HEK293 (cell line): ENCODE measurements around the gene AP1S1.

Experiments
- GLIS1 ChIP-seq: fragments of 450-650 bp; formaldehyde crosslinking; IDR thresholded peaks from 2 replicates; pipeline ENCODE4 v1.5.1; 2016; ENCODE audit warnings: missing biosample characterization, missing genetic modification characterization
- PRDM2 ChIP-seq: fragments of 450-650 bp; formaldehyde crosslinking; IDR thresholded peaks from 2 replicates; pipeline ENCODE4 v1.5.1; 2016; ENCODE audit warnings: missing biosample characterization, missing genetic modification characterization, borderline replicate concordance
- SCRT1 ChIP-seq: fragments of 450-650 bp; formaldehyde crosslinking; IDR thresholded peaks from 2 replicates; pipeline ENCODE4 v1.5.1; 2016; ENCODE audit warnings: missing biosample characterization, missing genetic modification characterization, borderline replicate concordance
- TCF7L2 ChIP-seq: IDR thresholded peaks from 2 replicates; pipeline ENCODE4 v1.6.1; 2011; ENCODE audit warnings: low read depth, mild to moderate bottlenecking, inconsistent platforms, low read length, moderate library complexity, borderline replicate concordance
- ZBTB26 ChIP-seq: fragments of 450-650 bp; formaldehyde crosslinking; optimal IDR thresholded peaks from 2 replicates; pipeline ENCODE3; 2016; ENCODE audit warnings: missing biosample characterization, mild to moderate bottlenecking, missing genetic modification characterization
- ZFP37 ChIP-seq: fragments of 450-650 bp; formaldehyde crosslinking; IDR thresholded peaks from 2 replicates; pipeline ENCODE4 v1.5.1; 2016; ENCODE audit warnings: missing biosample characterization, missing genetic modification characterization
- ZNF114 ChIP-seq: fragments of 450-650 bp; formaldehyde crosslinking; IDR thresholded peaks from 2 replicates; pipeline ENCODE4 v1.5.0; 2017; ENCODE audit warnings: missing biosample characterization, missing genetic modification characterization
- ZNF132 ChIP-seq: fragments of 450-650 bp; formaldehyde crosslinking; IDR thresholded peaks from 2 replicates; pipeline ENCODE4 v1.5.1; 2017; ENCODE audit warnings: missing biosample characterization, missing genetic modification characterization, borderline replicate concordance
- ZNF146 ChIP-seq: fragments of 450-650 bp; formaldehyde crosslinking; IDR thresholded peaks from 2 replicates; pipeline ENCODE4 v1.5.1; 2016; ENCODE audit warnings: missing biosample characterization, missing genetic modification characterization
- ZNF501 ChIP-seq: fragments of 450-650 bp; formaldehyde crosslinking; IDR thresholded peaks from 2 replicates; pipeline ENCODE4 v1.5.1; 2016; ENCODE audit warnings: missing biosample characterization, missing genetic modification characterization
- ZNF555 ChIP-seq: fragments of 450-650 bp; formaldehyde crosslinking; conservative IDR thresholded peaks from 2 replicates; pipeline ENCODE4 v1.5.1; 2017; ENCODE audit warnings: missing biosample characterization, mild to moderate bottlenecking, missing genetic modification characterization, inconsistent platforms
- ZNF639 ChIP-seq: fragments of 450-650 bp; formaldehyde crosslinking; IDR thresholded peaks from 2 replicates; pipeline ENCODE4 v1.5.1; 2016; ENCODE audit warnings: missing biosample characterization, missing genetic modification characterization
- ZNF677 ChIP-seq: fragments of 450-650 bp; IDR thresholded peaks from 2 replicates; pipeline ENCODE4 v1.5.0; 2018; ENCODE audit warnings: missing biosample characterization, mild to moderate bottlenecking, missing genetic modification characterization, moderate library complexity
- ZNF776 ChIP-seq: fragments of 450-650 bp; formaldehyde crosslinking; IDR thresholded peaks from 2 replicates; pipeline ENCODE4 v1.5.0; 2017; ENCODE audit warnings: missing biosample characterization, missing genetic modification characterization, borderline replicate concordance
- TF ChIP-seq, protein P1 (sequence below): fragments of 450-650 bp; formaldehyde crosslinking; IDR thresholded peaks from 2 replicates; pipeline ENCODE4 v1.5.1; 2017; ENCODE audit warnings: missing biosample characterization, missing genetic modification characterization
- TF ChIP-seq, protein P2 (sequence below): fragments of 450-650 bp; formaldehyde crosslinking; IDR thresholded peaks from 2 replicates; pipeline ENCODE4 v1.5.1; 2017; ENCODE audit warnings: missing biosample characterization, missing genetic modification characterization
- TF ChIP-seq, protein P3 (sequence below): fragments of 450-650 bp; formaldehyde crosslinking; IDR thresholded peaks from 2 replicates; pipeline ENCODE4 v1.5.1; 2016; ENCODE audit warnings: missing biosample characterization, missing genetic modification characterization
- TF ChIP-seq, protein P4 (sequence below): fragments of 450-650 bp; formaldehyde crosslinking; IDR thresholded peaks from 2 replicates; pipeline ENCODE4 v1.5.1; 2016; ENCODE audit warnings: missing biosample characterization, missing genetic modification characterization, borderline replicate concordance
- TF ChIP-seq, protein P5 (sequence below): IDR thresholded peaks from 2 replicates; pipeline ENCODE4 v1.6.1; 2011; ENCODE audit warnings: mild to moderate bottlenecking, low read depth, low read length, borderline replicate concordance

AP1S1 gene

GRCh38 chr7:101153969-101154692 is at the start of gene AP1S1 (continued):
- TF ChIP-seq ZNF114 (tag by site-specific recombination) (no peak), ZNF776 (no peak), ZBTB26 (tag by site-specific recombination) (peak; percentile 1), SCRT1 (tag by site-specific recombination) (no peak), ZNF677 (tag by site-specific recombination) (no peak), ZFP37 (tag by site-specific recombination) (no peak), ZNF639 (tag by site-specific recombination) (no peak), ZNF555 (tag by site-specific recombination) (no peak), ZNF501 (tag by site-specific recombination) (peak; percentile 68; the same call in 1 of the 2 replicates), ZNF146 (tag by site-specific recombination) (no peak), TCF7L2 (no peak), ZNF132 (no peak), GLIS1 (tag by site-specific recombination) (peak; percentile 67), PRDM2 (no peak)
- TF ChIP-seq, protein P1, sequence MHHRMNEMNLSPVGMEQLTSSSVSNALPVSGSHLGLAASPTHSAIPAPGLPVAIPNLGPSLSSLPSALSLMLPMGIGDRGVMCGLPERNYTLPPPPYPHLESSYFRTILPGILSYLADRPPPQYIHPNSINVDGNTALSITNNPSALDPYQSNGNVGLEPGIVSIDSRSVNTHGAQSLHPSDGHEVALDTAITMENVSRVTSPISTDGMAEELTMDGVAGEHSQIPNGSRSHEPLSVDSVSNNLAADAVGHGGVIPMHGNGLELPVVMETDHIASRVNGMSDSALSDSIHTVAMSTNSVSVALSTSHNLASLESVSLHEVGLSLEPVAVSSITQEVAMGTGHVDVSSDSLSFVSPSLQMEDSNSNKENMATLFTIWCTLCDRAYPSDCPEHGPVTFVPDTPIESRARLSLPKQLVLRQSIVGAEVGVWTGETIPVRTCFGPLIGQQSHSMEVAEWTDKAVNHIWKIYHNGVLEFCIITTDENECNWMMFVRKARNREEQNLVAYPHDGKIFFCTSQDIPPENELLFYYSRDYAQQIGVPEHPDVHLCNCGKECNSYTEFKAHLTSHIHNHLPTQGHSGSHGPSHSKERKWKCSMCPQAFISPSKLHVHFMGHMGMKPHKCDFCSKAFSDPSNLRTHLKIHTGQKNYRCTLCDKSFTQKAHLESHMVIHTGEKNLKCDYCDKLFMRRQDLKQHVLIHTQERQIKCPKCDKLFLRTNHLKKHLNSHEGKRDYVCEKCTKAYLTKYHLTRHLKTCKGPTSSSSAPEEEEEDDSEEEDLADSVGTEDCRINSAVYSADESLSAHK (tag by site-specific recombination), result peak; percentile 78
- TF ChIP-seq, protein P2, sequence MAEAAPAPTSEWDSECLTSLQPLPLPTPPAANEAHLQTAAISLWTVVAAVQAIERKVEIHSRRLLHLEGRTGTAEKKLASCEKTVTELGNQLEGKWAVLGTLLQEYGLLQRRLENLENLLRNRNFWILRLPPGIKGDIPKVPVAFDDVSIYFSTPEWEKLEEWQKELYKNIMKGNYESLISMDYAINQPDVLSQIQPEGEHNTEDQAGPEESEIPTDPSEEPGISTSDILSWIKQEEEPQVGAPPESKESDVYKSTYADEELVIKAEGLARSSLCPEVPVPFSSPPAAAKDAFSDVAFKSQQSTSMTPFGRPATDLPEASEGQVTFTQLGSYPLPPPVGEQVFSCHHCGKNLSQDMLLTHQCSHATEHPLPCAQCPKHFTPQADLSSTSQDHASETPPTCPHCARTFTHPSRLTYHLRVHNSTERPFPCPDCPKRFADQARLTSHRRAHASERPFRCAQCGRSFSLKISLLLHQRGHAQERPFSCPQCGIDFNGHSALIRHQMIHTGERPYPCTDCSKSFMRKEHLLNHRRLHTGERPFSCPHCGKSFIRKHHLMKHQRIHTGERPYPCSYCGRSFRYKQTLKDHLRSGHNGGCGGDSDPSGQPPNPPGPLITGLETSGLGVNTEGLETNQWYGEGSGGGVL (tag by site-specific recombination), result peak; percentile 86
- TF ChIP-seq, protein P3, sequence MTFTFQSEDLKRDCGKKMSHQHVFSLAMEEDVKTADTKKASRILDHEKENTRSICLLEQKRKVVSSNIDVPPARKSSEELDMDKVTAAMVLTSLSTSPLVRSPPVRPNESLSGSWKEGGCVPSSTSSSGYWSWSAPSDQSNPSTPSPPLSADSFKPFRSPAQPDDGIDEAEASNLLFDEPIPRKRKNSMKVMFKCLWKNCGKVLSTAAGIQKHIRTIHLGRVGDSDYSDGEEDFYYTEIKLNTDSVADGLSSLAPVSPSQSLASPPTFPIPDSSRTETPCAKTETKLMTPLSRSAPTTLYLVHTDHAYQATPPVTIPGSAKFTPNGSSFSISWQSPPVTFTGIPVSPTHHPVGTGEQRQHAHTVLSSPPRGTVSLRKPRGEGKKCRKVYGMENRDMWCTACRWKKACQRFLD (tag by site-specific recombination), result no peak
- TF ChIP-seq, protein P4, sequence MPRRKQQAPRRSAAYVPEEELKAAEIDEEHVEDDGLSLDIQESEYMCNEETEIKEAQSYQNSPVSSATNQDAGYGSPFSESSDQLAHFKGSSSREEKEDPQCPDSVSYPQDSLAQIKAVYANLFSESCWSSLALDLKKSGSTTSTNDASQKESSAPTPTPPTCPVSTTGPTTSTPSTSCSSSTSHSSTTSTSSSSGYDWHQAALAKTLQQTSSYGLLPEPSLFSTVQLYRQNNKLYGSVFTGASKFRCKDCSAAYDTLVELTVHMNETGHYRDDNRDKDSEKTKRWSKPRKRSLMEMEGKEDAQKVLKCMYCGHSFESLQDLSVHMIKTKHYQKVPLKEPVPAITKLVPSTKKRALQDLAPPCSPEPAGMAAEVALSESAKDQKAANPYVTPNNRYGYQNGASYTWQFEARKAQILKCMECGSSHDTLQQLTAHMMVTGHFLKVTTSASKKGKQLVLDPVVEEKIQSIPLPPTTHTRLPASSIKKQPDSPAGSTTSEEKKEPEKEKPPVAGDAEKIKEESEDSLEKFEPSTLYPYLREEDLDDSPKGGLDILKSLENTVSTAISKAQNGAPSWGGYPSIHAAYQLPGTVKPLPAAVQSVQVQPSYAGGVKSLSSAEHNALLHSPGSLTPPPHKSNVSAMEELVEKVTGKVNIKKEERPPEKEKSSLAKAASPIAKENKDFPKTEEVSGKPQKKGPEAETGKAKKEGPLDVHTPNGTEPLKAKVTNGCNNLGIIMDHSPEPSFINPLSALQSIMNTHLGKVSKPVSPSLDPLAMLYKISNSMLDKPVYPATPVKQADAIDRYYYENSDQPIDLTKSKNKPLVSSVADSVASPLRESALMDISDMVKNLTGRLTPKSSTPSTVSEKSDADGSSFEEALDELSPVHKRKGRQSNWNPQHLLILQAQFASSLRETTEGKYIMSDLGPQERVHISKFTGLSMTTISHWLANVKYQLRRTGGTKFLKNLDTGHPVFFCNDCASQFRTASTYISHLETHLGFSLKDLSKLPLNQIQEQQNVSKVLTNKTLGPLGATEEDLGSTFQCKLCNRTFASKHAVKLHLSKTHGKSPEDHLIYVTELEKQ (tag by site-specific recombination), result no peak
- TF ChIP-seq, protein P5, sequence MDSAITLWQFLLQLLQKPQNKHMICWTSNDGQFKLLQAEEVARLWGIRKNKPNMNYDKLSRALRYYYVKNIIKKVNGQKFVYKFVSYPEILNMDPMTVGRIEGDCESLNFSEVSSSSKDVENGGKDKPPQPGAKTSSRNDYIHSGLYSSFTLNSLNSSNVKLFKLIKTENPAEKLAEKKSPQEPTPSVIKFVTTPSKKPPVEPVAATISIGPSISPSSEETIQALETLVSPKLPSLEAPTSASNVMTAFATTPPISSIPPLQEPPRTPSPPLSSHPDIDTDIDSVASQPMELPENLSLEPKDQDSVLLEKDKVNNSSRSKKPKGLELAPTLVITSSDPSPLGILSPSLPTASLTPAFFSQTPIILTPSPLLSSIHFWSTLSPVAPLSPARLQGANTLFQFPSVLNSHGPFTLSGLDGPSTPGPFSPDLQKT, result no peak
